ENCODE measurements around the gene FKBP11. TPM values are rescaled to one million over a fixed set of nuclear protein-coding genes. Genes with fewer than 3 reads are reported as not detected.

FKBP11 gene
- total and polyA plus RNA-seq, 2 donors = 17.7 to 19.4 TPM

- H3K4me1 ChIP-seq (ENCODE audit: insufficient read depth) = no peaks in the 10 kb centered on the region
- H3K4me3 ChIP-seq (ENCODE audit: low read depth, low read length) = no peak overlapping the region
- WGBS = 90% methylated on average over 4 of the region's 4 CpGs
- H3K36me3 ChIP-seq (ENCODE audit: insufficient read depth) = peaks cover 2% of the 10 kb centered on the region
- no peak for DNase-seq (ENCODE audit: extremely low spot score)
- H3K27ac ChIP-seq (ENCODE audit: low read depth) = no peak overlapping the region
These were observed 17.9 kb upstream of the FKBP11 start for GRCh38 chr12:48943221-48943620.

GRCh38 chr12:48940181-48940580, 14.9 kb upstream of the FKBP11 start:
- H3K36me3 ChIP-seq (ENCODE audit: insufficient read depth) = peaks cover 2% of the 10 kb centered on the region
- no peak overlapping the region for H3K27ac ChIP-seq (ENCODE audit: low read depth)
- DNase-seq (ENCODE audit: extremely low spot score) = no peak
- H3K4me3 ChIP-seq (ENCODE audit: low read depth, low read length) = no peak overlapping the region
- WGBS = 83% methylated on average over 3 of the region's 3 CpGs
- no peaks in the 10 kb centered on the region for H3K4me1 ChIP-seq (ENCODE audit: insufficient read depth)

GRCh38 chr12:48938805-48939204, 13.5 kb upstream of the FKBP11 start:
- DNase-seq (ENCODE audit: extremely low spot score) = no peak
- Histone ChIP-seq H3K36me3 (ENCODE audit: insufficient read depth) (peaks cover 2% of the 10 kb centered on the region), H3K27ac (ENCODE audit: low read depth) (no peak overlapping the region), H3K4me1 (ENCODE audit: insufficient read depth) (no peaks in the 10 kb centered on the region), H3K4me3 (ENCODE audit: low read depth, low read length) (no peak overlapping the region)
- 89% methylated on average over 7 of the region's 7 CpGs for WGBS

- no peak for DNase-seq (ENCODE audit: extremely low spot score)
- Histone ChIP-seq H3K4me1 (ENCODE audit: insufficient read depth) (no peaks in the 10 kb centered on the region), H3K36me3 (ENCODE audit: insufficient read depth) (peaks cover 2% of the 10 kb centered on the region), H3K27ac (ENCODE audit: low read depth) (no peak overlapping the region), H3K4me3 (ENCODE audit: low read depth, low read length) (no peak overlapping the region)
- WGBS = 83% methylated on average over 6 of the region's 6 CpGs
These were observed 11.9 kb upstream of the FKBP11 start for GRCh38 chr12:48937170-48937569.

GRCh38 chr12:48936379-48936979, 11.2 kb upstream of the FKBP11 start:
- H3K36me3 ChIP-seq (ENCODE audit: insufficient read depth) = peaks cover 2% of the 10 kb centered on the region
- no peak overlapping the region for H3K4me3 ChIP-seq (ENCODE audit: low read depth, low read length)
- no peak for DNase-seq (ENCODE audit: extremely low spot score)

GRCh38 chr12:48934312-48934706, 9.0 kb upstream of the FKBP11 start:
- DNase-seq (ENCODE audit: extremely low spot score) = no peak
- no peak overlapping the region for H3K4me3 ChIP-seq (ENCODE audit: low read depth, low read length)
- no peak overlapping the region for H3K27ac ChIP-seq (ENCODE audit: low read depth)
- H3K36me3 ChIP-seq (ENCODE audit: insufficient read depth) = peaks cover 2% of the 10 kb centered on the region
- 96% methylated on average over 1 of the region's 1 CpG for WGBS
- H3K4me1 ChIP-seq (ENCODE audit: insufficient read depth) = no peaks in the 10 kb centered on the region

More at GRCh38 chr12:48936379-48936979, 11.2 kb upstream of the FKBP11 start:
- no peaks in the 10 kb centered on the region for H3K4me1 ChIP-seq (ENCODE audit: insufficient read depth)
- H3K27ac ChIP-seq (ENCODE audit: low read depth) = no peak overlapping the region

- peaks cover 2% of the 10 kb centered on the region for H3K36me3 ChIP-seq (ENCODE audit: insufficient read depth)
- DNase-seq (ENCODE audit: extremely low spot score) = no peak
- no peaks in the 10 kb centered on the region for H3K4me1 ChIP-seq (ENCODE audit: insufficient read depth)
- WGBS = 86% methylated on average over 9 of the region's 9 CpGs
- no peak overlapping the region for H3K27ac ChIP-seq (ENCODE audit: low read depth)
- H3K4me3 ChIP-seq (ENCODE audit: low read depth, low read length) = no peak overlapping the region
These were observed 8.5 kb upstream of the FKBP11 start for GRCh38 chr12:48933664-48934311.

GRCh38 chr12:48932878-48933277, 7.6 kb upstream of the FKBP11 start:
- H3K36me3 ChIP-seq (ENCODE audit: insufficient read depth) = peaks cover 2% of the 10 kb centered on the region
- 86% methylated on average over 2 of the region's 2 CpGs for WGBS

GRCh38 chr12:48930475-48930874, 5.2 kb upstream of the FKBP11 start:
- H3K4me3 ChIP-seq (ENCODE audit: low read depth, low read length) = no peak overlapping the region
- H3K27ac ChIP-seq (ENCODE audit: low read depth) = no peak overlapping the region
- no peak for DNase-seq (ENCODE audit: extremely low spot score)
- H3K4me1 ChIP-seq (ENCODE audit: insufficient read depth) = no peaks in the 10 kb centered on the region
- WGBS = 84% methylated on average over 4 of the region's 4 CpGs
- no peaks in the 10 kb centered on the region for H3K36me3 ChIP-seq (ENCODE audit: insufficient read depth)

More at GRCh38 chr12:48932878-48933277, 7.6 kb upstream of the FKBP11 start:
- no peak for DNase-seq (ENCODE audit: extremely low spot score)
- Histone ChIP-seq H3K4me1 (ENCODE audit: insufficient read depth) (no peaks in the 10 kb centered on the region), H3K27ac (ENCODE audit: low read depth) (no peak overlapping the region), H3K4me3 (ENCODE audit: low read depth, low read length) (no peak overlapping the region)

GRCh38 chr12:48929551-48929950, 4.3 kb upstream of the FKBP11 start:
- H3K4me1 ChIP-seq (ENCODE audit: insufficient read depth) = no peaks in the 10 kb centered on the region
- H3K27ac ChIP-seq (ENCODE audit: low read depth) = no peak overlapping the region
- no peaks in the 10 kb centered on the region for H3K36me3 ChIP-seq (ENCODE audit: insufficient read depth)
- H3K4me3 ChIP-seq (ENCODE audit: low read depth, low read length) = no peak overlapping the region
- DNase-seq (ENCODE audit: extremely low spot score) = no peak
- 77% methylated on average over 1 of the region's 1 CpG for WGBS

- no peak overlapping the region for H3K4me3 ChIP-seq (ENCODE audit: low read depth, low read length)
- WGBS = 84% methylated on average over 2 of the region's 2 CpGs
- no peaks in the 10 kb centered on the region for H3K4me1 ChIP-seq (ENCODE audit: insufficient read depth)
- no peak overlapping the region for H3K27ac ChIP-seq (ENCODE audit: low read depth)
- no peak for DNase-seq (ENCODE audit: extremely low spot score)
- no peaks in the 10 kb centered on the region for H3K36me3 ChIP-seq (ENCODE audit: insufficient read depth)
These were observed 2.0 kb upstream of the FKBP11 start for GRCh38 chr12:48927261-48927660.

GRCh38 chr12:48924617-48925303, 532 bp downstream of the FKBP11 start:
- Histone ChIP-seq H3K4me1 (ENCODE audit: insufficient read depth) (no peaks in the 10 kb centered on the region), H3K4me3 (ENCODE audit: low read depth, low read length) (peak overlapping the region; percentile 75), H3K27ac (ENCODE audit: low read depth) (peak overlapping the region; percentile 57), H3K36me3 (ENCODE audit: insufficient read depth) (no peaks in the 10 kb centered on the region)
- WGBS = 1% methylated on average over 43 of the region's 43 CpGs
- no peak for DNase-seq (ENCODE audit: extremely low spot score)

- H3K4me3 ChIP-seq (ENCODE audit: low read depth, low read length) = no peak overlapping the region
- H3K36me3 ChIP-seq (ENCODE audit: insufficient read depth) = no peaks in the 10 kb centered on the region
- H3K27ac ChIP-seq (ENCODE audit: low read depth) = no peak overlapping the region
- no peak for DNase-seq (ENCODE audit: extremely low spot score)
- no peaks in the 10 kb centered on the region for H3K4me1 ChIP-seq (ENCODE audit: insufficient read depth)
- WGBS = 95% methylated on average over 3 of the region's 3 CpGs
These were observed 2.2 kb downstream of the FKBP11 start for GRCh38 chr12:48923117-48923516.

Data from urinary bladder (tissue), 4 donors.